Activated CD8-positive, alpha-beta memory T cell treated with anti-CD3 and anti-CD28 coated beads, Interleukin-2, amount 50 U/mL, for 24 hours (primary cell): ENCODE measurements around the gene PI4KB.

Experiments
- DNase-seq: peaks from one replicate; pipeline ENCODE4 v3.0.0-alpha.2; 2020; ENCODE audit errors: extremely low read depth

PI4KB gene

DNA sequence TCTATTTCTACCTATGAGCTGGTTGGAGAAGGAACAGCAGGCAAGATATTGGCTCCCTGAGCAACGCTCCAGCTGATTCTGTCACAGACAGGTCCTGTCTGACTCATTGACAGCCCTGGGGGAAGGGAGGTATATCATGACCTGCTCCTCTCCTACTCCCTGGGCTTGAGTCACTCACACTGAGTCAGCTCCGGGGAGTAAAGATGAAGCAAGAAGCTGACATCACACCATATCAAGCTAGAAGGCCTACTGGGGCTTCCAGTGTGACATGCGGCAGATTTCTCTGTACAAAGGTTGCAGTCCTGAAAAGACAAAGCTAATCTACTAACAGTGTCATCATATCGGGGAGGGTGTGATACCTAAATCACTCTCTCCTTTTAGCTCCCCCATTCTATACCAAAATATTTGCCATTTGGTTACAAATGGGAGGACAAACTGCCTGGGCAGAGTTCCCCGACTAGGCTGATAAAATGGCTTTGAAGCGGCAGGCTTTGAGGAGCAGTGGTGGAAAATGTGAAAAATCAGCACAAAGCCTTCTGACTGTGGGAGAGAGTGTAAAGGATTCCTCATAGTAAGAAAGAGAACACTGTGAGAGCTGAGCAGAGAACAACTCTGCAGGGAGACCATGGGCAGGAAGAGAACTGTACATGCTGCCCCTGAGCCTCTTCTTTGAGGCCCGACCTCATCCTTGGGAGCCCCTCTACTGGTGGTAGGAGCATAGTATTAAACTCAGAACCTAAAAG lies 15.5 kb downstream of the PI4KB start:
- peak; percentile 77 for DNase-seq

DNA sequence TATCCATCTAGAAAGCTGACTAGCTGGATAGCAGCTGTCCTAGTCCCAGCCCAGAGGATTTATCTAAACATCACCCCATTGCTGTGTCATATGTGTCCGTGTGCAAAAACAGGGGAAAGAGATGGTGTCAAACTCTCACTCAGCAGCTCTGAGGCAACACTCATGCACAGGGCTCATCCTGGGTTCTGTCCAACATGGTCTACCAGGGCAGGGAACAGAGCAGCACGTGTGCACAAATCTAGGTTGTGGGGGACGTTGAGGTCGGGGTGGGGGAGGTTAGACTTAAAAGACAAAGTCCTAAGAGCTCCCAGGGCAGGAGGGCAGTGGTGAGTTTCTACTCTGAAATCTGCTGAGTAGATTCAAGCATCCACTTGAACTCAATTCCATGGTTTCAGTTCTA lies 16.2 kb downstream of the PI4KB start:
- no peak for DNase-seq

DNA sequence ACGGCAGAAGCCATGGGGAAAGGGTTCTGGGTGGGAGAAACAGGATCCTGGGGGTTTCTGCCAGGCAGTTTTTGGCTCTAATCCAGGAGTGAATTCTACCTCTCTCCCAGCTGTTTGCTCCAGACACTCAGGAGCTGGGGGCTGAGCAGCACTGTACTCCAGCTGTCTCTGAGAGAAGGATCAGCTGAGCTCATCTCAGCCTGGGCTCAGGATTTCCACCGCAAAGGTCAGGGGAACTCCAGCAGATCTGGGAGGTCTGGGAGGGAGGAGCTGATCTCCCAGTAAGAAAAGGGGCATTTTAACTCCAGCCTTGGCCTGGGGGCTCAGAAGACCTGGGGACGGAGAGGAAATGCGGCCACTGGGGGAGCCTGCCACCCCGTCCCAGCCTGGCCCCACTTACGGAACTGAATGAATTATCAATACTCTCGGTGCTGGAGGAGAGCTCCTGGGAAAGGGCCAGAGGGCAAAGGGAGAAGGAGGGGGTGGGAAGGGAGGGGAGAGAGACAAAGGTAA lies 17.3 kb downstream of the PI4KB start:
- DNase-seq, result no peak

DNA sequence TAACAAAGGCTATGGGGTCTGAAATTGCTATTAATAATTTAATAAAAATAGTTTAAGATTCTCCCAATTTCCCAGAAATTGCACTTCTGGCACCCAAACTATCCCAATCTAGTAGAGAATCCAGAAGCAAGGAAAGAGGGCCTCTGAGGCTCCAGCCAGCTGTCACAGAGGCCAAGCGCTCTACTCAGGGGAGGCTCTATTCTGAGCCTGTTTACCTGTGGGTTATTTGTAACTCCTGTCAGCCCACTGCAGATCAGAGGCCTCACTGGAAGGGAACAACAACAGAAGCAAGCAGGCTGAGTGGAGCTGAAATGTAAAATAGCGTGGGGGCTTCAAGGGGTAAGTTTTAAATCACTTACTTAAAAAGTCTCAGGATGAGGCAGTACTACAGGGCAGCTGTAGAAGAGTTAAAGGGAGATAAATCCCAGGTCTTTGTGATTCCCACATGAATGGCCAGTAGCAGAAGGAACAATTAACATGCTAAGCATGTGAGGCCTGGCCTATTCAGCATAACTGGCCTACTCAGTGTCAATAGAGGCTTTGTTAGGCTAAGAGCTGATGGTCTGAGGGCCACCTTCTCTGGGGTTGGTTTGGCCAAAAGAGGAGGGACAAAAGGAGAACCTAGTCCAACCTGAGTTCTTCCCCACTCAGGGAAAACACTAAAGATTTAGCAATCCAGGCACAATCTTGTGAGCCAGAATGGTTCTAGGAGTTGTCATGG lies 32.3 kb downstream of the PI4KB start:
- no peak for DNase-seq

- no peak for DNase-seq
These were observed 34.1 kb downstream of the PI4KB start for GRCh38 chr1:151293093-151293492.

DNA sequence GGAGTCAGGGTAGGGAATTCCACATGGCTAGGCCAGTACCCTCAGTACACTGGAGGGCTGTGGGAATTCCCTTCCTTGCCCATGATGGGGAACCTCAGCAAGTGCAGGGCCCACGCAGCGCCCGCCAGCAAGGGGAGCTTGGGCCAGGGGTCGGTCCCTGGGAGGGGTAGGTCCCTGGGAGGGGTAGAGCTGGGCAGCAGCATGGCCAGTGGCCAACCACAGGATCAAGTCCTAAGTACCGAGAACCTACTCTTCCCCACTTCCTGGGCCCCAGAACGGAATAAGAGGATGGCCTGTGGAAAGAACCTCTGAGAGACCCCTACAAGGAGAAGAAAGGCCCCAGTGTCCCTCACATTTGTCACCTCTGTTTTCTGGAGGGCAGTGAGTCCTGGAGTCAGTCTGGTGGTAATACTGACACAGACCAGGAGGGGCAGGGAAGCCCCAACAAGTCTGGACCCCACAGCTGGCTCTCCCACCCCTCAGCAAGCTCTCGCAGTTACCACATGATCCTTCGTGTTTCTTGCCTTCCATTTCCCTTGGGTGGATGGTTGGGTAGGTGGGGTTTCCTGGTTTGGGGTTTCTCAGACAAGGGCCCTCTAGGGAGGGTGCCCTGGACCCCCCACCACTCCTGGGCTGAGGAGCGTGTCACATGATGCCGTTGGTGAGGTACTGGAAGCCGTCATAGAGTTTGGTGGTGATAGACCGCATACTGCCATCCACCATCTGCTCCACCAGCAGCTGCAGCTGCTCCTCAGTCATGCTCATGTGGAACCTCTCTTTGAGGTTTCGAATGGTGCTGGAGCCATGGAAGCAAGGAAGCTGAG lies 34.8 kb downstream of the PI4KB start:
- no peak for DNase-seq

DNA sequence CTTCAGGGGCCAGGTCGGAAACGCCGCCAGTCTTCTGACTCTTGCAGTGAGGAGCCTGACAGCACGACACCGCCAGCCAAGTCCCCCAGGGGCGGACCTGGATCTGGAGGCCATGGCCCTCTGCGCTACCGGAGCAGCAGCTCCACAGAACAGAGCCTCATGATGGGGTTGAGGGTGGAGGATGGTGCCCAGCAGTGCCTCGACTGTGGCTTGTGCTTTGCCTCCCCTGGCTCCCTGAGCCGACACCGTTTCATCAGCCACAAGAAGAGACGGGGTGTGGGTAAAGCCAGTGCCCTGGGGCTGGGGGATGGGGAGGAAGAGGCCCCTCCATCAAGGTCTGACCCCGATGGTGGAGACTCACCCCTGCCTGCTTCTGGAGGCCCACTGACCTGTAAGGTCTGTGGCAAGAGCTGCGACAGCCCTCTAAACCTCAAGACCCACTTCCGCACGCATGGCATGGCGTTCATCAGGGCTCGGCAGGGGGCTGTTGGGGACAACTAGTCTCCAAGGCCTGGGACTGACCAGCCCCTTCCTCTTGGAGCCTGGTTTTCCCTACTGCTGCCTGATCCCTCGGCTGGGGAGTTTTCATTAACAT lies 36.4 kb downstream of the PI4KB start:
- no peak for DNase-seq

DNA sequence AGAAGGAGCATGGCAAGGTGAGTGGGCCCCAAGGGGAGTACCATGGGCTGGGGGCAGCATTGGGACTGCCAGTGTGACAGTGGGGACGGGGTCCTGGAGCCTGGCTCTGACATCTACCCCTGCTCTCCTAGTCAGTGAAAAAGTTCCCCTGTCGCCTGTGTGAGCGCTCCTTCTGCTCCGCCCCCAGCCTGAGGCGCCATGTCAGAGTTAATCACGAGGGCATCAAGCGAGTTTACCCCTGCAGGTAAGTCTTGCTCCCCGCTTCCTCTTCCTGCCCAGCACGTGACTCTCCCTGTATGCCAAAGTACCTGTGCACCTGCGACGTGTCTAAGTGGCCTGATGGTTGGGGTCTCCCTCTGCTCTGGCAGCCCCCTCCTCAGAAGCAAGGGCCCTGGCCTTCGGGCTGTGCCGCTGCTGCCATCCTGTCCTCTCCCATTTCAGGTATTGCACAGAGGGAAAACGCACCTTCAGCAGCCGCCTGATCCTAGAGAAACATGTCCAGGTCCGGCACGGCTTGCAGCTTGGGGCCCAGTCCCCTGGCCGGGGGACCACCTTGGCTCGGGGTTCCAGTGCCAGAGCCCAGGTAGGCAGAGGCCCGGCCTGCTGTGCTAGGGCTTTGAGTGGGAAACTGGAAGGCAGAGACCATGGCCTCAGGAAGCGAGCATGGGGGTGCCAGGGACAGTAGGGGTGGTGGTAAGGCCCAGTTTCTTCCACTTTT lies 37.1 kb downstream of the PI4KB start:
- no peak for DNase-seq

GRCh38 chr1:151289080-151289935 lies 37.9 kb downstream of the PI4KB start:
- DNase-seq, result no peak

DNA sequence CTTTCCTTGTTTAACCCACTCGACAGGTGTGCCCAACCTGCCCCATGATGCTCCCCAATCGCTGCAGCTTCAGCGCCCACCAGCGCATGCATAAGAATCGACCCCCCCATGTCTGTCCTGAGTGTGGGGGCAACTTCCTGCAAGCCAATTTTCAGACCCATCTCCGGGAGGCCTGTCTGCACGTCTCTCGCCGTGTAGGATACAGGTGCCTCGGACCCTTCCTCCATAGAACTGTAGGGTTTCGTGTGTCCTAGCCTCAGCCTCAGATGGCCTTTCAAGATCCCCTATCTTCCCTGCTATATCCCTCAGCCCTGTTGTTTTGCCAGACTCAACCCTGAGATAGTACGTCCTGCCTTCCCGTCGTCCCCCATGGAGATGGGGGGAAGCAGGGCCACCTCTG lies 38.7 kb downstream of the PI4KB start:
- DNase-seq, result no peak

- DNase-seq, result no peak
These were observed 39.3 kb downstream of the PI4KB start for GRCh38 chr1:151287767-151288500.

- no peak for DNase-seq
These were observed 39.9 kb downstream of the PI4KB start for GRCh38 chr1:151287341-151287699.

- no peak for DNase-seq
These were observed 40.4 kb downstream of the PI4KB start for GRCh38 chr1:151286619-151287340.

- no peak for DNase-seq
These were observed 43.1 kb downstream of the PI4KB start for GRCh38 chr1:151284013-151284577.

GRCh38 chr1:151282883-151283725 lies 44.1 kb downstream of the PI4KB start:
- no peak for DNase-seq

DNA sequence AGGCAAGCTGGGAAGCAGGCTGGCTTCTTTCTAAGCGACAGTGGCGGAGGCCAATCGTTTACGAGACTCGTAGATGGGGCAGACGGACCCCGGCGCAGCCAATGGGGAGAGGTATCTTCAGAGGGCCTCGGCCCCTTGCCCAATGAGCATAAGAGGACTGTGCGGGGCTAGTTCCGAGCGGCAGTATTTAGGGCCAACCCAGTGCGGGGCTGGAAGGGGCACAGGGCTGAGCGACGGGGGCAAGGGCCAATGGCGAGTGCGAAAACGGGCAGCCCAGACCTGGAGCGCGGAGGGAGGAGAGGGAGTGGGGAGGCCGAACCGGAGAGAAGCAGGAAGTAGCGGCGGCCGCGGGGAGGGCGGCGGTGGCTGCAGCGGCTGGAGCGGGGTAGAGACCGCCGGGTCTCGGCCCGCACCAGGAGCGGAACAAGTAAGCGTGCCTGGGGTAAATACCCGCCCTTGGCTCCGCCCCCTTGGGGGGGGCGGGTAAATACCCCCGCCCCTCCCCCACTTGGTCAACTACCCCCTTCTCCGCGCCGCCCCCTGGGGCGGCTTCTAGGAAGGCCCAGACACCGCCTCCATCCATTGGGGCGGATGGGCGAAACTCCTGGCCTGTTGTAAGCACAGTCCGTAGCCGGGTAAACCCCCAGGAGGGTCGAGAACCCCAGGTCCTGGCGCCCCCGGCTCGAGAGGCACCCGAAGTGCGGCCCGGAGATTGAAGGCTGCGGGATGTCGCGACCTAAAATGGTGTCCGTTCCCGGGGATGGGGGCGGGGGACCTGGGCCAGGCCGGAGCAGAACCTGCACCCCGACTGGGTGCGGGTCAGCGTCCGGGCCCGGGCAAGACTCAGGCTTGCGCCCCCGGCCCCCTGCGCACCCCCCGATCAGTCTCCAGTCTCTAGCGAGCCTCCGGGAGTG lies 45.0 kb downstream of the PI4KB start, which contains the start of gene ZNF687:
TSS of gene ZNF687 (plus strand) at position 331 of the 914 bp plus-strand sequence. CDS start 3,993 bp downstream, outside the sequence.
- peak; percentile 98 for DNase-seq
